Activated T-helper 9 cell treated with anti-CD3 and anti-CD28 coated beads, Interleukin-2, amount 50 U/mL, for 16 hours (primary cell): Measurements from ENCODE around the gene ELP2.
"Not testable (repeated sequence)": the region's sequence is repeated elsewhere in the genome, so short reads cannot be mapped to it uniquely, and the experiment has no call there.

ENCODE experiments used
- DNase-seq: peaks from one replicate; pipeline ENCODE4 v3.0.0-alpha.2; 2020; ENCODE audit warnings: low read depth

Gene ELP2

GRCh38 chr18:36188916-36189315 lies 59.2 kb downstream of the ELP2 start:
- no peak for DNase-seq

DNA sequence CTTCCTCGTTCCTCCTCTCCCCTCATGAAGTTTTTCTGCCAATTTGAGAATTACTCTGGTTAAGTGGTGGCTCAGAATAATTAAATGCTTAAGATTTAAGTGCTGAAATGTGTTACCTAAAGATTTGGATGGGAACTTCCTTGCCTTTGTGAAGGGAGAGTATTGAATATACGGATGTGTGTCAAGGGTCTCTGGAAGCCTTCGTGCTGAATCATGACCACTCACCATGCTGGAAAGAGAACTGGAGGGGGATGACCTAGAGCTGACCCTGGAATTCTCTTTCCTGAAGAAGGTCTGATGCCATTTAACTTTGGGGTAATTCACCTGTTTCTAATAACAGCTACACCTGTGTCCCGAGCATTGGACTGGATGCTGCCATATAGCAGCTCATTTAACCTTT lies 59.8 kb downstream of the ELP2 start:
- no peak for DNase-seq

DNA sequence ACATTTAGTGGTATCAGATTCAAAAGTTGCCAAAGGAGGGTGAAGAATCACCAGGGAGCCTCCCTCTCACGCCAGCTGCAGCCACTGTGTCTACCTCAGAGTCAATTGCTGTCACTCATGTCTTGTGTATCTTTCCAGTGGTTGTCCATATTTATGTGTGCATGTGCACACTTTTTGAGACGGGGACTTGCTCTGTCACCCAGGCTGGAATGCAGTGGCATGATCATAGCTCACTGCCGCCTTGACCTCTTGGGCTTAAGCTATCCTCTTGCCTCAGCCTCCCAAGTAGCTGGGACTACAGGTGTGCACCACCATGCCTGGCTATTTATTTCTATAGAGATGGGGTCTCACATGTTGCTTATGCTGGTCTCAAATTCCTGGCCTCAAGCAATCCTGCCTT lies 61.6 kb downstream of the ELP2 start:
- no peak for DNase-seq

- no peak for DNase-seq
Measured at GRCh38 chr18:36191711-36192110, 62.0 kb downstream of the ELP2 start.

GRCh38 chr18:36194600-36195315 lies 65.1 kb downstream of the ELP2 start:
- DNase-seq = no peak

DNA sequence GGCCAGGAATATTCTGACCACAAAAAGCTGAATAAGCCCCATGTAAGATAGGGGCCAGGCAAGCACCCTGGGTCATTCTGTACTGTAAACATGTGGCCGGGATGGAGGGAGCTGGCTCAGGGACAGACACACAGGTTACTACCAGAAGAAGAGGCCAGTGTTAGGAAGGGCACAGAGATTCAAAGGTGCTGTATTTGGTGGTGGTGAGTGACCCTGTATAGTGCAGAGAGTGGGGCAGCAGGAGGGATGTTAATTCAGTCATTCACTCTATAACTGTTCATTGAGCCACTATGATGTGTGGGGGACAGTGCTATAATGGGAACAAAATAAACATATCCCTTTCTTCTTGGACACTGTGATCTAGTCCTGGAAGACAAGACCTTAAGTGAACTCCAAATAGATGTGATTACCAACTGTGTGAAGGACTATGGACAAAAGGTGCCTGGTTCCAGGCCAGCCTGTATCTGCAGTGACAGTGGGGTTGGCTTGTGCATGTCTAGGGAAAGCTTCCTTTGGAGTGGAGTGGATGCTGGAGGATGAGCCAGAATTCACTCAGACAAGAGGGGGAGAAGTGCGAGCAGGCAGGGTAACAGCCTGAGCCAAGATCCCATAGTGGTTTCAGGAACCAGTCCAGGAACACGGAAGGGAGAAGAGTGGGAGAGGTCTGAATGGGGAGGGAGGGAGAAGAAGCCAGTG lies 65.9 kb downstream of the ELP2 start:
- no peak for DNase-seq

DNA sequence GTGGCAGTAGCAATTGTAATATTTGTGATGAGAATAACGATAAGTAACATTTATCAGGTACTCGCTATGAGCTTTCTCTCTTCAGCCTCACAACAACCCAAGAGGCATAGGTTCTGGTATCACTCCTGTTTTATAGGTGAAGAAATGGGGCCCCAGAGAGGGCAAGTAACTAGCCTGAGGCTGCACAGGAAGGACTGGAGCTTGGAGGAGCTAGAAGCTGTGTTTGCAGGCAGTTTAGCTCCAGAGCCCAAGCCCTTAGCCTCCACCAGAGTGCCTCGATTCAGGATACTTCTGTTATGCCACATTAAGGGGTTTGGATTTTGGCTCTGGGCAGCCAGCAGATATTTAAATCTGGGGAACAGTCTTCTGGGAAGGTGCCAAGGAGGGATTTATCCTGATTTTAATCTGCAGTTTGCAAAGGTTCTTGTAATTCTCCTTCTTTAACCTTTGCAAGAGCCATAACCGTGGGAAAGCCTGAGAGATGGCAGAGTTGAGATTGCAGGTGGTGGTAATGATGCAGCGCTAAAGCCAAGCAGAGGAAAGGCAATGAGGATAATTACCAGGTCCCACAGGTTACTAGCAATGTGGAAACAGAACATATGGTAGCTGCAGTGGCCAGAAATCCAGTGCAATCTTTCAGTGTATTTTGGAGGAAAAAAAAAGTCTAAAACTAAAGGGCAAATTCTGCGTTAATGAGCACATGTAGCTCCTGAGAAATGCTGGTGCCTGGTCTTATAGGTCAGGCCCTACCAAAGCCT lies 66.7 kb downstream of the ELP2 start:
- no peak for DNase-seq

DNA sequence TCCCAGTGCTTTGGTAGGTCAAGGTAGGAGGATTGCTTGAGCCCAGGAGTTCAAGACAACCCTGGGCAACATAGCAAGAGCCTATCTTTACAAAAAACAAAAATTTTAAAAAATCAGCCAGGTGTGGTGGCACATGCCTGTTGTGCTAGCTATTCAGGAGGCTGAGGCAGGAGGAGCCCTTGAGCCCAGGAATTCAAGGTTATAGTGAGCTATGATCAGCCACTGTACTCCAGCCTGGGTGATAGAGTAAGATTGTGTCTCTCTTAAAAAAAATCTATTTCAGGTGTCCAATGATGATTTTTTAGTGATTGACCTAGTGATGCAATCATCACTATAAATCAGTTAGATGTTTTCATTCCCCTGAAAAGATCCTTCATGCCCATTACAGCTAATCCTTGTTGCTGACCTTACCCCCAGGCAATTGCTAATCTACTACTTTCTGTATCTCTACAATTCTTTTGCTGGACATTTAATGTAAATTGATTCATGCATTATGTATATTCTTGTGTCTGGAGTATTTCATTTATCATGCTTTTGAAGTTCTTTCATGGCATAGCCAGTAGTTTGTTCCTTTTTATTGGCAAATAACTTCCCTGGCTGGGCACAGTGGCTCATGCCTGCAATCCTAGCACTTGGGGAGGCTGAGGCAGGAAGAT lies 67.9 kb downstream of the ELP2 start:
- DNase-seq = no peak

DNA sequence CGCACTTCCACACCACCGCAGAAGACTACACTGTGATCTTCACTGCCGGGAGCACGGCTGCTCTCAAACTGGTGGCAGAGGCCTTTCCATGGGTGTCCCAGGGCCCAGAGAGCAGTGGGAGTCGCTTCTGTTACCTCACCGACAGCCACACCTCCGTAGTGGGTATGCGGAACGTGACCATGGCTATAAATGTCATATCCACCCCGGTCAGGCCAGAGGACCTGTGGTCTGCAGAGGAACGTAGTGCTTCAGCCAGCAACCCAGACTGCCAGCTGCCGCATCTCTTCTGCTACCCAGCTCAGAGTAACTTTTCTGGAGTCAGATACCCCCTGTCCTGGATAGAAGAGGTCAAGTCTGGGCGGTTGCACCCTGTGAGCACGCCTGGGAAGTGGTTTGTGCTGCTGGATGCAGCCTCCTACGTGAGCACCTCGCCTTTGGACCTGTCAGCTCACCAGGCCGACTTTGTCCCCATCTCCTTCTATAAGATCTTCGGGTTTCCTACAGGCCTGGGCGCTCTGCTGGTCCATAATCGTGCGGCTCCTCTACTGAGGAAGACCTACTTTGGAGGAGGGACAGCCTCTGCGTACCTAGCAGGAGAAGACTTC lies 70.1 kb downstream of the ELP2 start:
- no peak for DNase-seq

DNA sequence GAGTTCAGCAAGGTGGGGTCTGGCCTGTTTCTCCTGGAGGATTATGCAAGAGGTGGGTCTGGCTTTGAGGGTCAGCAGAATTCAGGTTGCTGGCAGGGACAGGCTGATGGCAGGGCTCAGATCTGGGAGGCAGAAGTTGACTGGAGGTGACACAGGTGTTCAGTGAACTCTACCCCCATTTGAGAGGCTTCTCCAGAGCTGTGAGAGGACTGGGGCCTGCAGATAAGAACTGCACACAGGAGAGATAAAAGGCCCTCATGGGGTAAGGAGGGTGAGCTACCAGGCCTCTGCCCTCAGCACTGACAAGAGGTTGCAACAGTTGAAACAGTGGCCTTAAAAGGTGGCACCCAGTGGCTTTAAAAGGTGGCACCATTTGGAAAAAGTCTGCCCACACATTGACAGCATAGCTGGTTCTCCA lies 70.7 kb downstream of the ELP2 start:
- no peak for DNase-seq

GRCh38 chr18:36201765-36202164 lies 72.1 kb downstream of the ELP2 start:
- DNase-seq = no peak

DNA sequence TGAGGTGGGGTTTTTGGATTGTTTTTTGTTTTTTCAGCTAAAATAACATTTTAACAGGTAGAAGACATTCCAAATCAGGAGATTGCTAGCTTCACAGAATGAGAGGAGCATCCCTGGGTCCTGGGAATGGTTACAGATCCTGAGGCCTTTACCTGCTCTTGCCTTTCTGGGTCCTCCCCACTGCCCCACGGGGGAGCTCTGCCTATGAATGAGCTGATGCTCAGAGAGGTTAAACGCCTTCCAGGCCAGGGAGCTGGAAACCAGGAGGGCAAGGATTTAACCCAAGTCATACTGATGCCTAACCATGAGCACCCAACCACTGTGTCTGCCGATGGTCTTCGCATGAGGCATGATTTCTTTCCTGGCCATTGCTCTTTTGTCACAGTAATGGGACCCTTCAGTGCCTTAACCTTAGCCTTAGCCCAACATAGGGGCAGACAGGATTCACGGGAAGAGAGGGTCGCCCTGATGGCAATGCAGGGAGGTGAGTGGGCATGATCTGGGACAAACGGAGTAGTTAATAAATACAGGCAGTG lies 73.7 kb downstream of the ELP2 start:
- no peak for DNase-seq

GRCh38 chr18:36205166-36205565 lies 75.5 kb downstream of the ELP2 start:
- DNase-seq = no peak

DNA sequence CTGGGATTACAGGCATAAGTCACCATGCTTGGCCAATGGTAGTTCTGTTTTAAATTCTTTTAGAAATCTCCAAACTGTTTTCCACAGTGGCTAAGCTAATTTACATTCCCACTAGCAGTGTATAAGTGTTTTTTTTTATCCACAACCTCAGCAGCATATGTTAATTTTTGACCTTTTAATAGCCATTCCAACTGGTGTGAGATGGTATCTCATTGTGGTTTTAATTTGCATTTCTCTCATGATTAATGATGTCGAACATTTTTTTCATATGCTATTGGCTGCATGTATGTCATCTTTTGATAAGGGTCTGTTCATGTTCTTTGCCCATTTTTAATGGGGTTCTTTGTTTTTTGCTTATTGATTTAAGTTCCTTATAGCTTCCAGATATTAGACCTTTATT lies 77.6 kb downstream of the ELP2 start:
- DNase-seq = no peak

DNA sequence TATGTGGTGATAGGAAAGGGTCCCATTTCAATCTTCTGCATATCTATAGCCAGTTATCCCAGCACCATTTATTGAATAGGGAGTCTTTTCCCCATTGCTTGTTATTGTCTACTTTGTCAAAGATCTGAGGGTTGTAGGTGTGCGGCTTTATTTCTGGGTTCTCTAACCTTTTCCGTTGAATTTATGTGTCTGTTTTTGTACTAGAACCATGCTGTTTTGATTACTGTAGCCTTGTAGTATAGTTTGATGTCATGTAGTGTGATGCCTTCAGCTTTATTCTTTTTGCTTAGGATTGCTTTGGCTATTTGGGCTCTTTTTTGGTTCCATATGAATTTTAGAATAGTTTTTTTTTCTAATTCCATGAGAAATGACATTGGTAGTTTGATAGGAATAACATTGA lies 78.3 kb downstream of the ELP2 start:
- DNase-seq = not testable (repeated sequence)

DNA sequence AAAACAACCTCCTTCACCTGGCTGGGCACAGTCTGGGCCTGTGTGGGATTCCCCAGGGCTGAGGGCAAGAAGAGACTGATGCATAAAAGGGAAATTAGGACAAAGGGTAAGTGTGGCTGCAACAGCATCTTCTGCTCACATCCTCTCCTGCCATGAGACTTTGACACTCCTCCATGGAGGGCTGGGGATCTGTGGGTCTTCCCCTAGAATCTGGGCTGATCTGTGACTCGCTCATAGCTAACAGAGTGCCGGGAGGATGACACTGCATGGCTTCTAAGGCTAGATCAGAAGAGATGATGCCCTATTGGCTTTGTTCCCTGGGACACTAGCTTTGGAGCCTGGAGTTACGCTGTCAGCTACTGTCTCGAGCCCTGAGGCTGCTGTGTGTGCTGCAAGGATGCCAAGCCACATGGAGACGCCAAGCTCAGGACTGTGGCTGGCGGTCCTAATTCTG lies 81.9 kb downstream of the ELP2 start:
- no peak for DNase-seq

- no peak for DNase-seq
Measured at GRCh38 chr18:36212301-36213171, 82.8 kb downstream of the ELP2 start.

GRCh38 chr18:36214811-36215210 lies 85.1 kb downstream of the ELP2 start:
- DNase-seq = no peak

DNA sequence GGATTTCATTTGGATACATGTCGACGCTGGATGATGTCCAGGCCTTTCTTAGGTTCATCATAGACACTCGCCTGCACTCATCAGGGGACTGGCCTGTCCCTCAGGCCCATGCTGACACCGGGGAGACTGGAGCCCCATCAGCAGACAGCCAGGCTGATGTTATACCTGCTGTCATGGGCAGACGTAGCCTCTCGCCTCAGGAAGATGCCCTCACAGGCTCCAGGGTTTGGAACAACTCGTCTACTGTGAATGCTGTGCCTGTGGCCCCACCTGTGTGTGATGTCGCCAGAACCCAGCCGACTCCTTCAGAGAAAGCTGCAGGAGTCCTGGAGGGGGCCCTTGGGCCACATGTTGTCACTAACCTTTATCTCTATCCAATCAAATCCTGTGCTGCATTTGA lies 85.9 kb downstream of the ELP2 start:
- DNase-seq = no peak

DNA sequence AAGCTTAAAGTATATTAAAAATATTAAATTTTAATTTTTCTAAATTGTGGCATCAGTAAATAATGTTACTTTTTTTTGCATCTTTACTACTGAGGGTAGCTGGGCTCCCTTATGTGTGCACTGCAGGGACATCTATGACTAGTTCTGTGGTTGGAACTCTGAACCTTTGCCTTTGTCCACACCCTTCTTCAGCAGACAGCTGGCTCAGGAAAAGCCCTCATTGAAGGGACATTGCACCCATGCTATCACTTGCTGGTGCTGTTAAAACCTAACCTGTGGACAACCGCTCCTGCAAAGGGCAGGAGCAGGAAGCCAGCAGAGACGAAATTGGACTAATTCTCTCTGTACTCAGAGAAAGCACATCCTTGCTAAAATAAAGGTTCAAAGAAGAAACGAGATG lies 87.6 kb downstream of the ELP2 start:
- DNase-seq = no peak

- no peak for DNase-seq
Measured at GRCh38 chr18:36229188-36229587, 99.5 kb downstream of the ELP2 start.
